ENCODE data around the gene FBRS.
"Not testable (repeated sequence)": the region's sequence is repeated elsewhere in the genome, so short reads cannot be mapped to it uniquely, and the experiment has no call there.

Gene FBRS

DNA sequence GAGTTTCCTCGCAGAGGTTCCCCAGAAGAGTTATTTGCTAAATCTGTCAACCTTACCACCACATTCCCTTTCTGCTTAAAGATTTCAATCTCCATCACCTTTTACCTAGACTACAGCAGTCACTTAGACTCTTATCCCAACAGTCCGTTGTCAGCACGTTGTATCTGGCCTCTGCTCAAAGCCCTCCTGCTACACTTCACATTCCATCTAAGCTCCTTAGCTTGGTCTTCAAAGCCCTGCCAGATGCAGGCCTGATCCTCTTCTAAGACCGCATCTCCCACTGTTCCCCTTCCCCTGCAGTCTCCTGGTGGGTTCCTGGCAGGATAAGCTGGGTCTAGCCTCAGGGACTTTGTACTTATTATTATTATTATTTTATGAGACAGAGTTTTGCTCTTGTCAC lies 30.5 kb downstream of the FBRS start:
- no peaks in the 10 kb centered on the region for H3K27me3 ChIP-seq (ENCODE audit: low read depth)
- no peak for DNase-seq (ENCODE audit: low spot score in 2 of 2)
- peaks cover 2% of the 10 kb centered on the region for H3K4me1 ChIP-seq
- in situ Hi-C loops (cut with MboI; ENCODE audit: low sequenced_read_pairs) = no loop called here
- no peaks in the 10 kb centered on the region for H3K36me3 ChIP-seq (replicated peaks)
- no peaks in the 10 kb centered on the region for H3K9me3 ChIP-seq
- H3K4me3 ChIP-seq = no peak overlapping the region

DNA sequence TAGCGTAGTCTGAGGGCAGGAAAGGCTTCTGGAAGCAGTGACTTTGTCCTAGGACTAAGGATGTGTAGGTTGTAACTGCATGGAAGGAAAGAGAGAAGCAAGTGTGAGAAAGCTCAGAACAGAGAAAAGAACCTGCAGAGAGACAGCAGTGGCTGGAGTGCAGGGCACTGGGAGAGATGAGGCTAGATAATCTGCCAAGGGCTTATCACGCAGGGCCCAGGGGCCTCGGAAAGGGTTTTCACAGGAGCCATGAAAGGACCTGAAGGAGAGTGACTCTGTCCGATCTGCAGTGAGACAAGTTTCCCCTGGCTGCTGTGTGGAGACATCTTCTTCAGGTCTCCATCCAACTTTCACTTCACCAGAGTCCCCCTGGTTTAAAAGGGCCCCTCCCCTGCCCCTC lies 33.7 kb downstream of the FBRS start:
- no peaks in the 10 kb centered on the region for H3K9me3 ChIP-seq
- no peaks in the 10 kb centered on the region for H3K27me3 ChIP-seq (ENCODE audit: low read depth)
- in situ Hi-C loops (cut with MboI; ENCODE audit: low sequenced_read_pairs) = loop anchor here (10.0 kb wide), 1 partner anchor 257 kb away; the partner anchor contains the start of gene DCTPP1
- no peaks in the 10 kb centered on the region for H3K36me3 ChIP-seq (replicated peaks)
- no peak for DNase-seq (ENCODE audit: low spot score in 2 of 2)
- peaks cover 2% of the 10 kb centered on the region for H3K4me1 ChIP-seq
- no peak overlapping the region for H3K4me3 ChIP-seq

DNA sequence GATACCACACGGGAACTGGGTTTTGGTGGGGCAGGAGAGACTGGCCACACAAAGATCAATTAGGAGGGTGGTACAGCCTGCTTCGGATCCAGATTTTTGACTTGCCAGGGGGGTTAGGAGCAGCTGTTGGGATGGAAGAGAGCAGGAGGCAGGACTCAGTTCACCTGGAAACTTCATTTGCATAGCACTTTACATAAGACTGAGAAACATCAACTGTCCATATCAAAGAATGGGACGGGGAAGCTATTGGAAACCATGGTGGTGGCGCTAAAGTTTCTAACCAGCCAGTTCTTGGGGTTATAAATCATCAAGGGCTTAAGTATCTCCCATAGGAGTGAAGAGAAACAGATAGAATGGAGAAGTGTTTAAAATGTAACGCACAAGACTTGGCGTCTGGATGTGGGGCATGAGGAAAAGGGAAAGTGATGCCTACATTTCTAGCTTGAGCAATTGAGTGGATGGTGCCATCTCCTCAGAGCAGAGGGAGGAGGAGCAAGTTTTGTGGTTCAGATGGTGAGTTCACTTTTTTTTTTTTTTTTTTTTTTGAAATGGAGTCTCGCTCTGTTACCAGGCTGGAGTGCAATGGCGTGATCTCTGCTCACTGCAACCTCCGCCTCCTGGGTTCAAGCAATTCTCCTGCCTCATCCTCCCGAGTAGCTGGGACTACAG lies 34.3 kb downstream of the FBRS start:
- Histone ChIP-seq H3K27me3 (ENCODE audit: low read depth) (no peaks in the 10 kb centered on the region), H3K4me3 (no peak overlapping the region), H3K36me3 (replicated peaks) (no peaks in the 10 kb centered on the region), H3K9me3 (no peaks in the 10 kb centered on the region), H3K4me1 (peaks cover 7% of the 10 kb centered on the region)
- DNase-seq (ENCODE audit: low spot score in 2 of 2) = no peak
- in situ Hi-C loops (cut with MboI; ENCODE audit: low sequenced_read_pairs) = loop anchor here (10.0 kb wide), 1 partner anchor 258 kb away; the partner anchor contains the start of gene DCTPP1

DNA sequence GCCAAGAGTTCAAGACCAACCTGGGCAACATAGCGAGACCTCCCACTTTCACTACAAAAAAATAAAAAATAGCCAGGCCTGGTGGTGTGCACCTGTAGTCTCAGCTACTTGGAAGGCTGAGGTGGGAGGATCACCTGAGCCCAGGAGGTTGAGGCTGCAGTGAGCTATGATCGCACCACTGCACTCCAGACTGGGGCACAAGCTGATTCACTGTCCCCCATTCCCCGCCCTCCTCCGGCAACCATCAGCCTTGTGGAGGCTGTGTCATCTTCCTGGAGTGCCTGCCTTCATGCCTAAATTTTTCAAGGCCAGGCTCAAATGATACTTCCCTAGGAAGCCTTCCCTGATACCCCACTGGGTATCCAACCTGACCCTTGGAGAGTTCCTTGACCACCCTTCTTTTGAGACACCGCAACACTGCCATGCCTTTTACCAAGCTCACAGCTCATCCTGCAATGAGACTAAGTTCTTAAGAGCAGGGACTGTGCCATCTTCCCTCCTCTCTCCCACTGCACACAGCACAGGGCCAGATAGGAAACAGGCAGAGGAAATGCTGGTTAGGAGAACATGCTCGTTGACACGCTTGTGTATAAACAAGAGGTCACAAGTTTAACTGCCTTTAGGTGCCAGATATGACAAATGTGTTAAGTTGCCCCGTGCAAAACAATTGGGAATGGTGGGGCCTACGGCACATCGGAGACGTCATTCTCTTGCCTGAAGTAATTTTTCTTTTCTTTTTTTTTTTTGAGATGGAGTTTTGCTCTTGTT lies 36.9 kb downstream of the FBRS start:
- Histone ChIP-seq H3K9me3 (no peaks in the 10 kb centered on the region), H3K4me3 (no peak overlapping the region), H3K4me1 (peaks cover 11% of the 10 kb centered on the region), H3K27me3 (ENCODE audit: low read depth) (no peaks in the 10 kb centered on the region), H3K36me3 (replicated peaks) (peaks cover 6% of the 10 kb centered on the region)
- DNase-seq (ENCODE audit: low spot score in 2 of 2) = no peak
- in situ Hi-C loops (cut with MboI; ENCODE audit: low sequenced_read_pairs) = loop anchor here (10.0 kb wide), 1 partner anchor 260 kb away; the partner anchor contains the start of gene DCTPP1

DNA sequence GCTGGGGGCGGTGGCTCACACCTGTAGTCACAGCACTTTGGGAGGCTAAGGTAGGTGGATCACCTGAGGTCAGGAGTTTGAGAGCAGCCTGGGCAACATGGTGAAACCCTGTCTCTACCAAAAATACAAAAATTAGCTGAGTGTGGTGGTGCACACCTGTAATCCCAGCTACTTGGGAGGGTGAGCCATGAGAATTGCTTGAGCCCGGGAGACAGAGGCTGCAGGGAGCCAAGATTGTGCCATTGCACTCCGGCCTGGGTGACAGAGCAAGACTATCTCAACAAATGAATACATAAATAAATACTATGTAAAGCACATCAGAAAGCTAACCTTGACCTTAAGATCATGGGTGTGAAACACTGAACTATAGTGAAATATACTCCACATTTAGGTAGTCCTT lies 38.4 kb downstream of the FBRS start:
- Histone ChIP-seq H3K36me3 (replicated peaks) (peaks cover 20% of the 10 kb centered on the region), H3K4me1 (peaks cover 13% of the 10 kb centered on the region)
- not testable (repeated sequence) for H3K27me3 ChIP-seq (ENCODE audit: low read depth); H3K4me3 ChIP-seq; DNase-seq (ENCODE audit: low spot score in 2 of 2); H3K9me3 ChIP-seq
- in situ Hi-C loops (cut with MboI; ENCODE audit: low sequenced_read_pairs) = loop anchor here (10.0 kb wide), 1 partner anchor 262 kb away; the partner anchor contains the start of gene DCTPP1

DNA sequence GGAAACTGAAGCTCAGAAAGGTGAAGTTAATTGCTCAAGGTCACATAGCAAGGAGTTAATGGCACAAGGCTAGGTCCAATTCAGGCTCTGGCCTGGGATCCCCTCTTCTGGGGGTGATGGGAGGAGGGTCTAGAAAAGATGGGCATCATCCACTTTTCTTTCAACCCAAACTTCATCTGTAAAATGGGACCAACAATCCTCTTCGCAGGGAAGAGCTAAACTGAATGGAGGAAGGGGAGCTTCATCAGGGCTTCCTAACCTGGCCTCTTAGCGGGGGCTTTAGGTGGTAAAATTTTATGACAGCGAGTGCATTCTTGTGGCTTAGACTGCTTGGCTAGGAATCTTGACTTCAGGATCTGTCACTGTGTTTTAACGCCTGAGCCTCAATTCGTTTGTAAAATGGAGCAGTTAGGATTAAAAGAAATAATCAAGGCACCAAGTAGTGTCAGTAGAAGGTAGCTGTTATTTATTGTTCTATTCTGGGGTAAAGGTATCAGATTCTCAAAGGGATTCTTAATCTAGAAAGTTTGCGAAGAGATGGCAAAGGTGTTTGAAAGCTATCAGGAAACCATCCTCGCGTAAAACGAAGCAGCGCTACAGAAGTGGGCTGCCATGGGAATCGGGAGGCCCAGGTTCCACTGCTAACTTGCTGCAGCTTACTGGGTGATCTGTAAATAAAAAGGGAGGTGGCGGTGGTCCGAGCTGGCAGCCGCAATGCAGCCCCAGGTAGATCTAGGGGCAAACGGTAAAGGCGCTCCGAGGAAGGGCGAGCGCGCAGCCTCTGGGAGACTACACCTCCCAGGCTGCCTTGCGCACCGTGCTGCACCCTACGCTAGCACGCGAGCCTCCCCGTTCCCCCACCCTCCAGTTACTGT lies 39.3 kb downstream of the FBRS start:
- no peaks in the 10 kb centered on the region for H3K27me3 ChIP-seq (ENCODE audit: low read depth)
- H3K4me1 ChIP-seq = peaks cover 11% of the 10 kb centered on the region
- peak in 1 of 2 experiments; percentile 8 for DNase-seq (ENCODE audit: low spot score in 2 of 2)
- peak overlapping the region; percentile 97 for H3K4me3 ChIP-seq
- in situ Hi-C loops (cut with MboI; ENCODE audit: low sequenced_read_pairs) = loop anchor here (10.0 kb wide), 1 partner anchor 263 kb away; the partner anchor contains the start of gene DCTPP1
- no peaks in the 10 kb centered on the region for H3K9me3 ChIP-seq
- H3K36me3 ChIP-seq (replicated peaks) = peaks cover 26% of the 10 kb centered on the region

DNA sequence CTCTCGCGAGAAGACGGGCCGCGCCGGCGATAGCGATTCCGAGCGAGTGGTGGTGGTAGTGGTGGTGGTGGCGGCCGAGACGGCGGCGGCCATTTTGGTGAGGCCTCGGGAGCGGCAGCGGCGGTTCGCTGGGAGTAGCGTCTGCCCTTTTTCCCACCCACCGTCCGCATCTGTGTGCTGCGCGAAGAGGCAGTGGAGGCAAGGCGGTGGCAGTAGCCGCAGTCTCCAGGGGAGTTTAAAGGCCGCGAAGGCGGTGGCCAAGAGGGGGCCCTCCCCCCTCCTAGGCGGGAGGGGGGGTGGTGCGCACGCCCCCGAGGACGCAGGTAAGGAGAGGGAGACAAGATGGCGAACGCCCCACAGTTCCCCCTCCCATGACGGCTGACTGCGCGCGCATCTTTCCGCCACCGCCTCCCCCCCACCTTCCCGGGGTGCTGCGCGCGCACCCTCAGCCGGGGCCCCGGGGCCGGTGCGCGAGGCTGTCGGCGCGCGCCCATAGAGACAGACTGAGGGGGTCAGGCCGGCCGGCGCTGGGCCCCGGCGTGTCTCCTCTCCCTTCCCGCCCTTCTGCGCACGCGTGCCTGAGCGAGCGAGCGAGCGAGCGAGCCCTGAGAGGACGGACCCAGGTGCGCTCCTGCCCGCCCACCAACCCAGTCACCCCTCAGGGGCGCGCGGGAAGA lies 40.0 kb downstream of the FBRS start:
- no peaks in the 10 kb centered on the region for H3K9me3 ChIP-seq
- H3K27me3 ChIP-seq (ENCODE audit: low read depth) = no peaks in the 10 kb centered on the region
- peak; percentile 97 to 99 for DNase-seq (ENCODE audit: low spot score in 2 of 2)
- H3K4me3 ChIP-seq = peak overlapping the region; percentile 97
- in situ Hi-C loops (cut with MboI; ENCODE audit: low sequenced_read_pairs) = loop anchor here (10.0 kb wide), 1 partner anchor 263 kb away; the partner anchor contains the start of gene DCTPP1
- peaks cover 10% of the 10 kb centered on the region for H3K4me1 ChIP-seq
- H3K36me3 ChIP-seq (replicated peaks) = peaks cover 32% of the 10 kb centered on the region

DNA sequence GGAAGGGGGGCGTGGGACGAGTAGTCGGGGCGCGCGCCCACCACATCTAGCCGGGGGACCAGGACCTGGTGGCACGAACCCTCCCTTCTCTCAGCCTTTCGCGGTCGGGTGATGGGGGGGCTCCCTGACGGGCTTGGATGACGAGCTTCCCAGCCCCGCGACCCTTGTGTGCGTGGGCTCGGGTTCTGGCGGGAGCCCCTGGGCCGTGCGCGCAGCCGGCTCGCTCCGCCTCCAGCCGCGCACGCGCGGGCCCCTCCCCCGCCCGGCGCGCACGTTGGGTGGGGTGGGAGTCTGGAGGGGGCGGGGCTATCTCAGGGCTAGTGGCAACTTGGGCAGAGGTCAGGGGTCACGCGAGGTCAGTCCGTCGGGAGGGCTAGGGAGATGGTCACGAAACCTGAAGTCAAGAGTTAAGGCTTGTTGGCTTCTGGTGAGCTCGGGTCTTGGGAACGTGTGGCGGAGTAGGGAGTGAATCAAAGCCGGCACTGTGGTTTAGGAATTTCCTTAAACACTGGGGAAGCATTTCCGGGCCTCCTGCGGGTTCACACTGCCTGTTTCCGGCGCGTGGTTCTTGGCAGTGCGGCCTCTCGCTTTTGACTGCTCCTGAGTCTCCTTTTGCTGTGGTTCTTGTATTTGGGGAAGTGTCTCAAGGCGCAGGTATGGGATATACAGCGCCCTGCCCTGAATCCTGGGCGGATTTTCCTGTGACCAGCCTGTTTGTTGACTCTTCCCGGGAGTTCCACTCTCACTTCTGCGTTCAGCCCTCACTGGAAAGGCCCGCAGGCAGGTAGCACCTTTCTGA lies 40.8 kb downstream of the FBRS start, which contains the start of gene SRCAP:
SRCAP (plus strand) TSS at position 356 of the 799 bp plus-strand sequence. CDS start 1,654 bp downstream, outside the sequence.
- in situ Hi-C loops (cut with MboI; ENCODE audit: low sequenced_read_pairs) = loop anchor here (10.0 kb wide), 1 partner anchor 264 kb away; the partner anchor contains the start of gene DCTPP1
- Histone ChIP-seq H3K27me3 (ENCODE audit: low read depth) (no peaks in the 10 kb centered on the region), H3K4me1 (peaks cover 10% of the 10 kb centered on the region), H3K4me3 (peak within 1 kb of the TSS; percentile 97), H3K36me3 (replicated peaks) (peaks cover 40% of the 10 kb centered on the region), H3K9me3 (no peaks in the 10 kb centered on the region)
- peak; percentile 70 to 90 for DNase-seq (ENCODE audit: low spot score in 2 of 2)

DNA sequence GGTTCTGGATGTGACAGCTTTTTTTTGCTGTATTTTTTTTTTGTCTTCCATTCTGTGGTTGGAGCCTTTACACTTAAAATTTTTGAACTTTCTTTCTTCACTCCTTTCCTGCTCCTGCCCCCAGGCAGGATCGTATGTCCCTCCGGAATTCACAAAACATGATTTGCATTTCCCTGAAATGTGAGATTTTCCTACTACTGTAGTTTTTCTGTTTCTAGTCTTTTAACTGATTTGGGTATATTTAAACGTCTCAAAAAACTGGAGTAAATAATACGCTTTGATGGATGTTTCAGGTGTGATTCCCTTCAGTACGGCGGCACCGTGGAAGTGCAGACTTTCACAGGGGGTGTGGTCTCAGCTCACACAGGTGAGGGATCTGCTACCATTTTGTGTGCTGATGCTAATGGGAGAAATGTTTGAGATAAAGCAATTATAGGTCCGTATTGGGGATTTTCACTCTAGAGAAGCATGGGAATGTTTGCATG lies 41.4 kb downstream of the FBRS start:
- Histone ChIP-seq H3K9me3 (no peaks in the 10 kb centered on the region), H3K36me3 (replicated peaks) (peaks cover 46% of the 10 kb centered on the region), H3K4me1 (peaks cover 10% of the 10 kb centered on the region), H3K27me3 (ENCODE audit: low read depth) (no peaks in the 10 kb centered on the region), H3K4me3 (peak overlapping the region; percentile 97)
- in situ Hi-C loops (cut with MboI; ENCODE audit: low sequenced_read_pairs) = loop anchor here (10.0 kb wide), 1 partner anchor 265 kb away; the partner anchor contains the start of gene DCTPP1
- DNase-seq (ENCODE audit: low spot score in 2 of 2) = no peak

DNA sequence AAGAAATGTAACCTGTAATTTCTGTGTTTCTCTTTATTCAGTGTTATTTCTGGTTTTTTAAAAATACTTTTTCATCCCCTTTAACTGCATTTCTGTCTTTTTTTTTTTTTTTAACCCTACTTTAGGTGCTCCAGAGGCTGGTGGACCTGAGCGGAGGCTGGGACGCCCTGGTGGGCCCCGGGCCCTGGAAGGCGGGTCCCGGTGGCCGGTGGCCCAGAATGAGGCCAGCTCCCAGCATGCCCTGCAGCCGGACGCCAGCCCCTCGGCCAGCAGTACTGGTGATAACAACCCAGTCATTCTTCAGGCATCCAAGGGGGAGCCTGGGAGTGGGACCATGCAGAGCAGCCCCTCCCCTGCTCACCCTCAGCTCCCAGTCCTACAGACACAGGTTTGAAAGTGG lies 42.3 kb downstream of the FBRS start:
- H3K27me3 ChIP-seq (ENCODE audit: low read depth) = no peaks in the 10 kb centered on the region
- H3K4me1 ChIP-seq = peaks cover 10% of the 10 kb centered on the region
- H3K36me3 ChIP-seq (replicated peaks) = peaks cover 54% of the 10 kb centered on the region
- DNase-seq (ENCODE audit: low spot score in 2 of 2) = no peak
- H3K9me3 ChIP-seq = no peaks in the 10 kb centered on the region
- in situ Hi-C loops (cut with MboI; ENCODE audit: low sequenced_read_pairs) = no loop called here
- H3K4me3 ChIP-seq = peak overlapping the region; percentile 97

DNA sequence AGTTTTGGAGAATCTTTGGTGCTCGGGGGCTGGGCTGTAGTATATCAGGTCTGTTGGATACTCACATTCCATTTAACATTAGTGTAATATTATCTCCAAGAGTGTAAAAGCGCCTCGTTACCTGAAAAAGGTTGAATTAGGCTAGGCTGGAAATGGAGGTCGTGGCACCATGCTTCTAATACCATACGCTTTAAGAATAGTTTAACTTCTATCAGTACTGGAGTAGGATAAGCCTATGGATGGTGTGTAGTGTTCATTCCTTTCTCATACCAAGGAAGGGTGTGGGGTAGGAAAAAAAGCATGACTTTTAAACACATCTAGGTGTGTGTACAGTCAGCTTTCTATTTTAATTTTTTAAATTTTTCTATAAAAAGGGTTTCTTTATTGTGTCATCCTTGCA lies 42.7 kb downstream of the FBRS start:
- Histone ChIP-seq H3K36me3 (replicated peaks) (peaks cover 58% of the 10 kb centered on the region), H3K4me3 (no peak overlapping the region), H3K27me3 (ENCODE audit: low read depth) (no peaks in the 10 kb centered on the region), H3K9me3 (no peaks in the 10 kb centered on the region), H3K4me1 (peaks cover 10% of the 10 kb centered on the region)
- in situ Hi-C loops (cut with MboI; ENCODE audit: low sequenced_read_pairs) = no loop called here
- no peak for DNase-seq (ENCODE audit: low spot score in 2 of 2)

DNA sequence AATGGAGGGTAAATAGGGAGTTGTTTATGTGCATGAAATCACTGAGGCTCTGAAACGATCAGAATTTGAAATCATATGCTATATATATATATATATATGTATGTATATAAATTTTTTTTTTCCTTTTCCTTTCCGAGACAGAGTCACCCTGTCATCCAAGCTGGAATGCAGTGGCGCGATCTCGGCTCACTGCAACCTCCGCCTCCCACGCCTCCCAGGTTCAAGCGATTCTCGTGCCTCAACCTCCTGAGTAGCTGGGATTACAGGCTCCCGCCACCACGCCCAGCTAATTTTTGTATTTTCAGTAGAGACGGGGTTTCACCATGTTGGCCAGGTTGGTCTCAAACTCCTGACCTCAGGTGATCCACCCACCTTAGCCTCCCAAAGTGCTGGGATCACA lies 44.8 kb downstream of the FBRS start:
- in situ Hi-C loops (cut with MboI; ENCODE audit: low sequenced_read_pairs) = not testable (repeated sequence)

More for the DNA sequence above, 44.8 kb downstream of the FBRS start:
- peaks cover 79% of the 10 kb centered on the region for H3K36me3 ChIP-seq (replicated peaks)
- H3K27me3 ChIP-seq (ENCODE audit: low read depth); H3K4me3 ChIP-seq; H3K9me3 ChIP-seq; DNase-seq (ENCODE audit: low spot score in 2 of 2); H3K4me1 ChIP-seq: not testable (repeated sequence)
